NCI-H524 treated with DMSO at 0.1 percent for 48 hours (cell line): ENCODE results near the gene ADSL.
"Not testable (repeated sequence)": the region's sequence is repeated elsewhere in the genome, so short reads cannot be mapped to it uniquely, and the experiment has no call there.

ENCODE experiments used
- DNase-seq: peaks from one replicate; lab custom pipeline; 2025; lab: John Stamatoyannopoulos, UW

The ADSL gene

GRCh38 chr22:40346185-40347118 is at the start of gene ADSL:
ADSL (plus strand) TSS chr22:40346500; CDS start chr22:40346559, 59 bp downstream.
- peak; percentile 60 for DNase-seq

GRCh38 chr22:40300316-40300715 is 46.0 kb upstream of the ADSL start:
- DNase-seq, result no peak

- no peak for DNase-seq
Measured at GRCh38 chr22:40300884-40301672, 45.2 kb upstream of the ADSL start.

GRCh38 chr22:40302149-40302548 is 44.2 kb upstream of the ADSL start:
- DNase-seq, result no peak

GRCh38 chr22:40305625-40306024 is 40.7 kb upstream of the ADSL start:
- DNase-seq, result no peak

- DNase-seq, result no peak
Measured at GRCh38 chr22:40308999-40309573, 37.2 kb upstream of the ADSL start.

GRCh38 chr22:40309631-40310030 is 36.7 kb upstream of the ADSL start:
- no peak for DNase-seq

GRCh38 chr22:40310081-40310767 is 36.1 kb upstream of the ADSL start:
- DNase-seq, result no peak

GRCh38 chr22:40310768-40311120 is 35.6 kb upstream of the ADSL start:
- no peak for DNase-seq

- DNase-seq, result not testable (repeated sequence)
Measured at GRCh38 chr22:40311646-40312045, 34.7 kb upstream of the ADSL start.

GRCh38 chr22:40312050-40312449 is 34.2 kb upstream of the ADSL start:
- DNase-seq, result no peak

GRCh38 chr22:40313007-40313406 is 33.3 kb upstream of the ADSL start:
- no peak for DNase-seq

- DNase-seq, result no peak
Measured at GRCh38 chr22:40314041-40314440, 32.3 kb upstream of the ADSL start.

GRCh38 chr22:40320687-40321086 is 25.6 kb upstream of the ADSL start:
- no peak for DNase-seq

GRCh38 chr22:40322021-40322420 is 24.3 kb upstream of the ADSL start:
- DNase-seq, result no peak

GRCh38 chr22:40322818-40323447 is 23.4 kb upstream of the ADSL start:
- no peak for DNase-seq

- no peak for DNase-seq
Measured at GRCh38 chr22:40323681-40324171, 22.6 kb upstream of the ADSL start.

GRCh38 chr22:40324468-40325305 is 21.6 kb upstream of the ADSL start:
- no peak for DNase-seq

- no peak for DNase-seq
Measured at GRCh38 chr22:40325315-40325714, 21.0 kb upstream of the ADSL start.

- DNase-seq, result no peak
Measured at GRCh38 chr22:40326905-40327735, 19.2 kb upstream of the ADSL start.
